Tibial artery (tissue), 4 donors: ENCODE results near the gene CDH5.
"Not testable (repeated sequence)": the region's sequence is repeated elsewhere in the genome, so short reads cannot be mapped to it uniquely, and the experiment has no call there.

ENCODE experiments used
- DNase-seq, 2 donors: peaks; one replicate each; pipeline ENCODE4 v3.0.0-alpha.2; 2019
- H3K27ac ChIP-seq, 2 donors: fragments of 200-600 bp; sonication (generic) in 1 of 2; 1 replicate in 1 of 2; 2 replicates in 1 of 2; pipeline ENCODE4 v1.5.1; 2018 to 2019; ENCODE audit warnings: mild to moderate bottlenecking in 1 of 2
- H3K27me3 ChIP-seq, 2 donors: fragments of 200-600 bp; sonication (generic) in 1 of 2; one replicate each; pipeline versions ENCODE4 v1.5.1 to v1.6.0; 2016 to 2019
- H3K36me3 ChIP-seq, 3 donors: fragments of 200-600 bp; sonication (generic) in 2 of 3; one replicate each; pipeline ENCODE4 v1.5.1; 2016 to 2019; ENCODE audit warnings: mild to moderate bottlenecking in 2 of 3
- H3K4me1 ChIP-seq, 4 donors: fragments of 200-600 bp; sonication (generic) in 2 of 4; 1 replicate in 3 of 4; 2 replicates in 1 of 4; pipeline ENCODE4 v1.5.1; 2016 to 2019
- H3K4me3 ChIP-seq, 2 donors: fragments of 200-600 bp; sonication (generic) in 1 of 2; 1 replicate in 1 of 2; 2 replicates in 1 of 2; pipeline ENCODE4 v1.5.1; 2018 to 2019; ENCODE audit warnings: mild to moderate bottlenecking in 2 of 2
- H3K9me3 ChIP-seq, 3 donors: fragments of 200-600 bp; sonication (generic) in 1 of 3; one replicate each; pipeline ENCODE4 v1.5.1; 2016 to 2019
- CTCF ChIP-seq, 2 experiments: fragments of 200-600 bp in 1 of 2; fragments of 450-650 bp in 1 of 2; IDR thresholded peaks; one replicate each; pipeline ENCODE4 v1.5.1; 2017 to 2019; ENCODE audit warnings: antibody characterized with exemption in 2 of 2, mild to moderate bottlenecking in 1 of 2, moderate library complexity in 1 of 2
- intact Hi-C: fragments of 100-400 bp; cut with DNase I; formaldehyde crosslinking; loops from one replicate; pipeline ENCODE4 v1.15.0; 2023; ENCODE audit warnings: low total_unique reads

CDH5 gene

GRCh38 chr16:66325717-66326376, 40.6 kb upstream of the CDH5 start:
- H3K27ac ChIP-seq: no peak overlapping the region
- H3K9me3 ChIP-seq: no peaks in the 10 kb centered on the region
- no peak for DNase-seq
- peaks cover 0 to 17% (median 10%) of the 10 kb centered on the region in 4 donors for H3K4me1 ChIP-seq
- H3K27me3 ChIP-seq: peaks cover 0 to 8% of the 10 kb centered on the region in 2 donors
- no peak overlapping the region for H3K4me3 ChIP-seq
- intact Hi-C loops: no loop called here
- TF ChIP-seq CTCF (IDR thresholded peaks at IDR 0.05): no peak
- no peaks in the 10 kb centered on the region for H3K36me3 ChIP-seq

- TF ChIP-seq CTCF (IDR thresholded peaks at IDR 0.05): no peak
- intact Hi-C loops: no loop called here
- Histone ChIP-seq H3K9me3 (no peaks in the 10 kb centered on the region), H3K36me3 (no peaks in the 10 kb centered on the region), H3K4me1 (peaks cover 0 to 17% (median 10%) of the 10 kb centered on the region in 4 donors), H3K27ac (no peak overlapping the region), H3K4me3 (no peak overlapping the region), H3K27me3 (peaks cover 0 to 8% of the 10 kb centered on the region in 2 donors)
- no peak for DNase-seq
Observed at GRCh38 chr16:66326991-66327513, 39.4 kb upstream of the CDH5 start.

GRCh38 chr16:66328282-66328681, 38.2 kb upstream of the CDH5 start:
- Histone ChIP-seq H3K27ac (no peak overlapping the region), H3K9me3 (no peaks in the 10 kb centered on the region), H3K27me3 (peaks cover 0 to 13% of the 10 kb centered on the region in 2 donors), H3K4me1 (peaks cover 0 to 17% (median 10%) of the 10 kb centered on the region in 4 donors), H3K4me3 (no peak overlapping the region), H3K36me3 (no peaks in the 10 kb centered on the region)
- TF ChIP-seq CTCF (IDR thresholded peaks at IDR 0.05): no peak
- DNase-seq: no peak
- intact Hi-C loops: no loop called here

- H3K4me3 ChIP-seq, intact Hi-C loops, H3K9me3 ChIP-seq, H3K36me3 ChIP-seq, DNase-seq, H3K27ac ChIP-seq: not testable (repeated sequence)
- peaks cover 0 to 11% of the 10 kb centered on the region in 2 donors for H3K27me3 ChIP-seq
- peaks cover 0 to 16% (median 10%) of the 10 kb centered on the region in 4 donors for H3K4me1 ChIP-seq
Observed at GRCh38 chr16:66331464-66331863, 35.0 kb upstream of the CDH5 start.

- Histone ChIP-seq H3K4me3 (no peak overlapping the region), H3K27ac (no peak overlapping the region), H3K9me3 (no peaks in the 10 kb centered on the region), H3K27me3 (peaks cover 0 to 17% of the 10 kb centered on the region in 2 donors), H3K4me1 (peaks cover 0 to 1% (median 0%) of the 10 kb centered on the region in 4 donors), H3K36me3 (no peaks in the 10 kb centered on the region)
- no peak for TF ChIP-seq CTCF (IDR thresholded peaks at IDR 0.05)
- DNase-seq: no peak
- intact Hi-C loops: no loop called here
Observed at GRCh38 chr16:66332634-66333610, 33.6 kb upstream of the CDH5 start.
